ENCODE results near the gene TIGD6.
"Not testable (repeated sequence)": the region's sequence is repeated elsewhere in the genome, so short reads cannot be mapped to it uniquely, and the experiment has no call there.

The TIGD6 gene

DNA sequence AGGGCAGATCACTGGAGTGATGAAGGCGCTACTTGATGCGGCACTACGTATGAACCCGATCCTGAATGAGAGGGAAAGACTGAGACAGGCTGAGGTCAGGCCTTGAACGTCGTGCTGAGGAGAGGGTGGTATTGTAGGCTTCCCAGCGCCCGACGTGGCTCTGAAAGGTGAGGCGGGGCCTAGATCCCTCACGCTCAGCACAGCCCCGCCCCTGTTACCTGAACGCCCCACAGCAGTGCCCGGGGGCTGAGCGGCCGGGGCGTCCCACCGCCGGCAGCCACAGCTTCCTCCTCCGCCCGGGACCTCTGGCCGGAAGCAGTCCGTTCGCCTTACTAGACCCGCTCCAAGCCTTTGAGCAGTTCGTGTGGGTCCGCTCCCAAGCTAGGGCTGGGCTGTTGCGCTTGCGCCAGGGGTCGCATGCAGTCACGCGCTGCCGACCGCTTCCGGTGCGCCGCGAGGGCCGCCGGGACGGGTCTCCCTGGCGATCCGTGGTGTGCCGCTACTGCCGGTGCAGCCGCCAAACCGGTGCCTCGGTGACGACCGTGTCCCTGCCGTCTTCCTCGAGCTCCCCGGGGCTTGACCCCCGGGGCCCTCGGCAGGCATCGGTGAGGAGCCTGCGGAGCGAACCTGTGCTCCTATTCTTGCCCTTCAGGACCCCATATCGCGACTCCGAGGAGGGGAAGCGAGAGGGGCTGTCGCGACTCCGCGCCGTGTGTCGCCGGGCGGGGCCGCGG lies at the start of gene TIGD6, which contains the start of gene HMGXB3:
Gene TIGD6, minus strand, starts transcription at position 399 of the 734 bp plus-strand sequence. CDS start 4,306 bp downstream, outside the sequence.
Gene HMGXB3, plus strand, starts transcription at position 484 of the 734 bp plus-strand sequence. CDS start 4,114 bp downstream, outside the sequence.
- DNase-seq, result peak; percentile 92

DNA sequence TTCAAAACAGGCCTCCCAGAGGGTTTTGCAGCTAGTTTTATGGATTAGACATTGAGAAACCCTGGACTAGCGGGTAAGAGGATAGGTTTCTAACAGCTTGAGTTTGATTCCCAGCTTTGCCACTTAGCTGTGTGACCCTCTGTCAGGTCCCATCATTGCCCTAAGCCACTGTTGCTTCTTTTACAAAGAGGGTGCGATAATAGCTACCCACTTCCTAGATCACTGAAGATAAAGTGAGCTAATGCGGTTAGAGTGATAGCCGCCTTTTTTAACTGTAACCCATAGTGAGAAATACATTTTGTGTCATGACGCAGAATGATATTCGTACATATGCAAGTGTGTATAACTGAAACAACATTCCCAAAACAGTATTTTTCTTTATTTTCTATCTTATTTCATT lies 45.6 kb upstream of the TIGD6 start:
- no peak for DNase-seq

GRCh38 chr5:150045549-150045948 lies 45.1 kb upstream of the TIGD6 start:
- no peak for DNase-seq

- DNase-seq, result no peak
Measured at GRCh38 chr5:150044712-150045111, 44.3 kb upstream of the TIGD6 start.

GRCh38 chr5:150044329-150044681 lies 43.9 kb upstream of the TIGD6 start:
- no peak for DNase-seq

GRCh38 chr5:150043657-150044328 lies 43.3 kb upstream of the TIGD6 start:
- DNase-seq, result no peak

GRCh38 chr5:150042459-150042858 lies 42.0 kb upstream of the TIGD6 start:
- DNase-seq, result no peak

DNA sequence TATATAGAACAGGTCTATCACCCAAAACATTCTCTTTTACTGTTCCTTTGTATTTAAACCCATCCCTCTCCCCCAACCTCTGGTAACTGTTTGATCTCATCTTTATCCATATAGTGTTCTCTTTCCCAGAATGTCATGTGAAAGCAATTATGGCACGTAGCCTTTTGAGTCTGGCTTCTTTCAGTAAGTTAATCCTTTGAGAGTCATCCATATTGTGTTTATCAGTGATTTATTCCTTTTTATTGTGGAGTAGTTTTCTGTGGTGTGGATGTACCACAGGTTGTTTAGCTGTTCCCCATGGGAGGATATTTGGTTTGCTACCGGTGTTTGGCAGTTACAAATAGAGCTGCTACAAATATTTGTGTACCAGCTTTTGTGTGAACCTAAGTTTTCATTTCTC lies 38.1 kb upstream of the TIGD6 start:
- DNase-seq, result no peak

GRCh38 chr5:150036513-150036912 lies 36.1 kb upstream of the TIGD6 start:
- no peak for DNase-seq

DNA sequence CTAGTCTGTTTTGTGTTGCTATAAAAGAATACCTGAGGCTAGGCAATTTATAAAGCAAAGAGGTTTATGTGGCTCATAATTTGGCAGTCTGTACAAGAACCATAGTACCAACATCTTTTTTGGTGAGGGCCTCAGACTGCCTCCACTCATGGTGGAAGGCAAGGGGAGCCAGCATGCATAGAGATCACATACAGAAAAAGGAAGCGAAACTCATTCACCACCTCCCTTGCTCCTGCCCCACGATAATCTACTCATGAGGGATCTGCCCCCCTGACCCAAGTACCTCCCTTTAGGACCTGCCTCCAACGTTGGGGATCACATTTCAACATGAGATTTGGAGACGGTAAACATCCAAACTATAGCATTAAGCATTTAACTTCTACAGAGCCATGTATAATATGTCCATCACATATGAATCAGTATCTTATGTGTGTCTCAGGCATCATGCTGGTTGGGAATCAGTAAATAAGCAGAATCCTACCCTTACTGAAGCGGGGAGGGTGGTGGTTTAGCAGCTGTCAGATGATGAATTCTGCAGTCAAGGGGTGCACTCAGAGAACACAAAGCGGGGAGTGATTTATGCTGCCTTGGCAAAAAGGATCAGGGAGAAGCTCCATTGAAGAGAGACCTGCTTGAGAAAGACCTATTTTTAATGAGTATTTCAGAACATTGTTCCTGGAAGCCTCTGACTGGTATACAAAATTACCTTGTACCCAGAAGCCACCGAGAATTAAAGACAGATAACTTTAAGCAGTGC lies 34.9 kb upstream of the TIGD6 start:
- no peak for DNase-seq

- DNase-seq, result no peak
Measured at GRCh38 chr5:150034662-150035061, 34.2 kb upstream of the TIGD6 start.

GRCh38 chr5:150033334-150033733 lies 32.9 kb upstream of the TIGD6 start:
- DNase-seq, result no peak

- DNase-seq, result not testable (repeated sequence)
Measured at GRCh38 chr5:150028047-150028446, 27.6 kb upstream of the TIGD6 start.

DNA sequence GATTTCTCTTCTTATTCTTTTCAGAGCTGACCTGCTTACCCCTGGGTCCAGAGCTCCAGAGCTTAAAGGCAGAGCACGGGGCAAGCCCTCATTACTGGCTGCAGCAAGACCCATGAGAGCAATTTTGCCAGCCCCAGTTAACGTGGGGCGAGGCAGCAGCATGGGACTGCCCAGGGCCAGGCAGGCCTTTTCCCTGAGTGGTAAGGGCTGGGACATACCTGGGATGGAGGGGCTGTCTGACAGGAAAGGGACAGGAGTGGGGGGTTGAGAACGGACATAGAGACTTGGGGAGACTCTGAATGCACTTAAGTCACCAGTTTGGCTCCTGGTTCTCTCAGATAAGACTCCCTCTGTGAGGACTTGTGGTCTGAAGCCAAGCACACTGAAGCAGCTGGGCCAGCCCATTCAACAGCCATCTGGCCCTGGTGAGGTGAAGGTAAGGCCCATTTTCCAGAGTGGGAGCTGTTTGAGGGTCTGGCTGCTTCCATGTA lies 26.3 kb upstream of the TIGD6 start:
- no peak for DNase-seq

DNA sequence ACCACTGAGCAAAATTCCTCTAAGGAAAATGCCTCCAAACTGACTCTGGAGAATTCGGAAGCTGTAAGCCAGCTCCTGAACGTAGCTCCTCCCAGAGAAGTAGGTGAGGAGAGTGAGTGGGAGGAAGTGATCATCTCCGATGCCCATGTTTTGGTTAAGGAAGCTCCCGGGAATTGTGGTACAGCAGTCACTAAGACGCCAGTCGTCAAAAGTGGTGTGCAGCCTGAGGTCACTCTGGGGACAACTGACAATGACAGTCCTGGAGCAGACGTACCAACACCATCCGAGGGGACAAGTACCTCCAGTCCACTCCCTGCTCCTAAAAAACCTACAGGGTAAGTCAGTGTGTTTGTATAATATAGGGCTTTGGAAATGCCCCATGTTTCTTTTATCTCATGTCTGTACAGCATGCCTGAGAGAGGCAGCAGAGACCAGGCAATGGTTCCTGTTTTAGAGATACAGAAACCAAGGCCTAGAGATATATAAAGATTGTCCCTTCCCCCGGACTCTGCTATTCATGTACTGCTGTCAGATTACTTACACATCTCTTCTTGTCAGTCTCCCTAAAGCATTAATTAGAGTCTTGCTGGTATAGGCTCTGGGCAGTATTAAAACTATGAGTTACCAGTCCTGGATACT lies 24.0 kb upstream of the TIGD6 start:
- no peak for DNase-seq

- DNase-seq, result no peak
Measured at GRCh38 chr5:150023136-150023535, 22.7 kb upstream of the TIGD6 start.

- DNase-seq, result no peak
Measured at GRCh38 chr5:150022681-150023080, 22.2 kb upstream of the TIGD6 start.

DNA sequence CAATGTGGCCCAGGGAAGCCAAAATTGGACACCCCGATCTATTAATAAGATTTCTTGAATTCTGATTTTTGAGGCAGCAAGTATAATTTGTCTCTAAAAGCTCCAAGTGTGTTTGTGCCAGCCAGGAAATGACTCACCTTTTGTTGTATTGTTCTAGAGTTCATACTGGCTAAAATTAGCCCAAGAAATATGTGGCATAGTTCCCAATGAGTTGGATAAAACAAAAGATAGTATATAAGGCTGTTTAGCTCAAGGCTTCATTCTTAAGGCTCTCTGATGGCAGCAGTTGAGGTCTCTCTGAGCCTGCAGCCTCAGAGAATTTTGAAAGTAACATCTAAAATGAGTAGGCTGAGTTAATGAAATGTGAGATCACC lies 21.7 kb upstream of the TIGD6 start:
- no peak for DNase-seq

GRCh38 chr5:150021491-150022157 lies 21.2 kb upstream of the TIGD6 start:
- DNase-seq, result no peak

- no peak for DNase-seq
Measured at GRCh38 chr5:150020249-150020648, 19.8 kb upstream of the TIGD6 start.

DNA sequence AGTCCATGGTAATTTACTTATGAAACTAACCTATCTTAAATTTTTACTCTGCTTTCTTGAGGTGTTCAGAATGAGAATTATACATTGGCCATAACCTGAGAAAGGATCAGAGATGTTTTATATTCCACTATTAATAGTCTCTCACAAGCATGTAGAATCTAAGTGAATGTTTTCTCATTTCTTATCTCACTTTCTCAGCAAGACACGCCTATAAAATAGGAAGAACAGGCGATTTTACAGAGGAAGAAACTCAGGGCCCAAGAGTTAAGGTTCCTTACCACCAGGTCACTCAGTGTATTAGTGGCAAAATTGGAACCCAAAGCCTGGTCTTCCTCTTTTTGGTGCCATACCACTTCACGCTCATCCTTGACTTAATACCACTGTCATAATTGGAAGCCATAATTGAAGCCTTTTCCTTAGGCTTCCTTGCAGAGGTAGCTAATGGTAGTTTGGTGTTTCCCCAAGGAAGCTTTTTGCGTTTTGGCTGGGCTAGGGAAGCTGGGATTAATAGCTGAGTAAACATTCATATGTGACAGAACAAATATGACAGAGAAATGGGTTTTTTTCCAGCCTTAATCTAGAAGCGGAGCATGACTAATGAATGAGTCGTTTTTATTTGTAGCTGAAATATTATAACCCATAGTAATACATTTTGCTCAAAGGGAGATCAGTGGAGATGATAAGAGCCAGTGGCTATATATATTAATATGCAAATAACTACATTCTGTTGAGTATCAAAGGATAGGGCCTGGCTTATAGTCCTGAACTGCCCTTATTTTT lies 17.0 kb upstream of the TIGD6 start:
- no peak for DNase-seq

DNA sequence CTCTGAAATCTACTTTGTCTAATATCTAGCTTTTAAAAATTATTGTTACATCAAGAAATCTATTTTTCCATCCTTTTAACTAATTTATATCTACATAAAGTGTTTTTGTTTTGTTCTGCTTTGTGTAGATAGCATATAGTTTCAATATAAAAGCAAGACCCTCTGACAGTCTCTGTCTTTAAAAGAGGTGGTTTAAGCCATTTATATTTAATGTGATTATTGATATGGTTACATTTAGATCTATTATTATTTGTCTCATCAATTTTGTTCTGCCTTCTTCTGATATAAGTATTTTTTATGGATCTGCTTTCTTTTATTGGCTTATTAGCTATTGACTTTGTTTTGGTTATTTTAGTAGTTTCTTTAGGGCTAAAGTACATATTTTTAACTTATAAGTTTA lies 16.1 kb upstream of the TIGD6 start:
- no peak for DNase-seq
